Measurements from ENCODE around the gene ST14.
"Not testable (repeated sequence)": the region's sequence is repeated elsewhere in the genome, so short reads cannot be mapped to it uniquely, and the experiment has no call there.

The ST14 gene

GRCh38 chr11:130168105-130168504 lies 8.5 kb downstream of the ST14 start:
- Histone ChIP-seq H3K27ac (replicated peaks) (no peak overlapping the region), H3K27me3 (ENCODE audit: insufficient read depth, poor library complexity, severe bottlenecking) (no peaks in the 10 kb centered on the region), H3K4me3 (replicated peaks; ENCODE audit: insufficient read depth, low read length) (no peak overlapping the region)
- TF ChIP-seq GABPA (IDR thresholded peaks at IDR 0.05; ENCODE audit: low read depth) (no peak), REST (IDR thresholded peaks at IDR 0.05; ENCODE audit: insufficient replicate concordance, low read depth) (no peak), CTCF (IDR thresholded peaks at IDR 0.05; ENCODE audit: insufficient read depth, low read length) (no peak), SPI1 (IDR thresholded peaks at IDR 0.05; ENCODE audit: borderline replicate concordance, low read depth) (no peak), POLR2AphosphoS5 (IDR thresholded peaks at IDR 0.05; ENCODE audit: low read depth) (no peak)
- no peak for DNase-seq (ENCODE audit: low read depth in 1 of 2, low spot score in 1 of 2)

- DNase-seq (ENCODE audit: low read depth in 1 of 2, low spot score in 1 of 2) = no peak
- H3K4me3 ChIP-seq (replicated peaks; ENCODE audit: insufficient read depth, low read length) = no peak overlapping the region
Measured at GRCh38 chr11:130170345-130170744, 10.8 kb downstream of the ST14 start.

GRCh38 chr11:130171534-130171933 lies 12.0 kb downstream of the ST14 start:
- no peaks in the 10 kb centered on the region for H3K27me3 ChIP-seq (ENCODE audit: insufficient read depth, poor library complexity, severe bottlenecking)
- H3K27ac ChIP-seq (replicated peaks) = no peak overlapping the region
- no peak overlapping the region for H3K4me3 ChIP-seq (replicated peaks; ENCODE audit: insufficient read depth, low read length)
- DNase-seq (ENCODE audit: low read depth in 1 of 2, low spot score in 1 of 2) = no peak
- no peak for TF ChIP-seq POLR2AphosphoS5 (IDR thresholded peaks at IDR 0.05; ENCODE audit: low read depth)
- TF ChIP-seq SPI1 (IDR thresholded peaks at IDR 0.05; ENCODE audit: borderline replicate concordance, low read depth) = 0 out of 2 replicates have a peak, but pooled peaks have one; percentile 7

More at GRCh38 chr11:130170345-130170744, 10.8 kb downstream of the ST14 start:
- Histone ChIP-seq H3K27ac (replicated peaks) (no peak overlapping the region), H3K27me3 (ENCODE audit: insufficient read depth, poor library complexity, severe bottlenecking) (no peaks in the 10 kb centered on the region)
- TF ChIP-seq POLR2AphosphoS5 (IDR thresholded peaks at IDR 0.05; ENCODE audit: low read depth) (no peak), GABPA (IDR thresholded peaks at IDR 0.05; ENCODE audit: low read depth) (no peak), CTCF (IDR thresholded peaks at IDR 0.05; ENCODE audit: insufficient read depth, low read length) (no peak), REST (IDR thresholded peaks at IDR 0.05; ENCODE audit: insufficient replicate concordance, low read depth) (no peak), SPI1 (IDR thresholded peaks at IDR 0.05; ENCODE audit: borderline replicate concordance, low read depth) (no peak)

- H3K27me3 ChIP-seq (ENCODE audit: insufficient read depth, poor library complexity, severe bottlenecking); DNase-seq (ENCODE audit: low read depth in 1 of 2, low spot score in 1 of 2); H3K4me3 ChIP-seq (replicated peaks; ENCODE audit: insufficient read depth, low read length); H3K27ac ChIP-seq (replicated peaks): not testable (repeated sequence)
Measured at GRCh38 chr11:130172001-130172400, 12.4 kb downstream of the ST14 start.

- TF ChIP-seq CTCF (IDR thresholded peaks at IDR 0.05; ENCODE audit: insufficient read depth, low read length) = no peak
- no peak for TF ChIP-seq REST (IDR thresholded peaks at IDR 0.05; ENCODE audit: insufficient replicate concordance, low read depth)
- no peak for TF ChIP-seq POLR2AphosphoS5 (IDR thresholded peaks at IDR 0.05; ENCODE audit: low read depth)
- no peak for TF ChIP-seq GABPA (IDR thresholded peaks at IDR 0.05; ENCODE audit: low read depth)
- no peak for TF ChIP-seq SPI1 (IDR thresholded peaks at IDR 0.05; ENCODE audit: borderline replicate concordance, low read depth)
- Histone ChIP-seq H3K4me3 (replicated peaks; ENCODE audit: insufficient read depth, low read length) (no peak overlapping the region), H3K27me3 (ENCODE audit: insufficient read depth, poor library complexity, severe bottlenecking) (no peaks in the 10 kb centered on the region), H3K27ac (replicated peaks) (no peak overlapping the region)
- no peak for DNase-seq (ENCODE audit: low read depth in 1 of 2, low spot score in 1 of 2)
Measured at GRCh38 chr11:130174642-130175041, 15.1 kb downstream of the ST14 start.
